H1 (cell line): Measurements from ENCODE around the gene CYLD. TPM values are rescaled to one million over a fixed set of nuclear protein-coding genes. Genes with fewer than 3 reads are reported as not detected.

Experiments
- CTCF ChIA-PET: fragments of 300-600 bp; sonication (Branson Sonifier 250); formaldehyde crosslinking; loops from one replicate; lab custom pipeline; 2021; ENCODE audit not compliant: partially characterized antibody; lab: Charles Lee
- POLR2A ChIA-PET: fragments of 300-600 bp; sonication (Branson Sonifier 250); formaldehyde crosslinking; loops from one replicate; lab custom pipeline; 2021; ENCODE audit warnings: inconsistent platforms; ENCODE audit not compliant: partially characterized antibody; lab: Charles Lee
- DNase-seq, 2 experiments: peaks; one replicate each; pipeline versions ENCODE4 v3.0.0 to v3.0.0-alpha.2; 2010 to 2022; ENCODE audit warnings: low spot score in 2 of 2, low read depth in 1 of 2, mixed read lengths in 1 of 2
- FAIRE-seq: peaks from 2 replicates; lab custom pipeline; 2011; peaks lifted over from hg19 to GRCh38; lab: Jason Lieb, UNC
- H2AFZ ChIP-seq: 2 replicates; pipeline ENCODE4 v1.8.1; 2012; ENCODE audit warnings: low read length, inconsistent platforms
- H2AK5ac ChIP-seq: 2 replicates; pipeline ENCODE4 v1.6.1; 2013; ENCODE audit warnings: low read depth, low read length
- H2BK120ac ChIP-seq: replicated peaks from 2 replicates; pipeline ENCODE3; 2013; ENCODE audit warnings: low read depth, low read length, inconsistent platforms
- H2BK12ac ChIP-seq: 2 replicates; pipeline ENCODE4 v1.6.1; 2013; ENCODE audit warnings: low read depth, low read length
- H2BK15ac ChIP-seq: 2 replicates; pipeline ENCODE4 v1.6.1; 2013; ENCODE audit warnings: low read length
- H2BK20ac ChIP-seq: 2 replicates; pipeline ENCODE4 v1.6.1; 2013; ENCODE audit warnings: low read length
- H2BK5ac ChIP-seq: 2 replicates; pipeline ENCODE4 v1.6.1; 2013; ENCODE audit warnings: low read depth, low read length
- H3K14ac ChIP-seq: 2 replicates; pipeline ENCODE4 v1.6.1; 2013; ENCODE audit warnings: inconsistent platforms; ENCODE audit not compliant: insufficient read length
- H3K18ac ChIP-seq: 2 replicates; pipeline ENCODE4 v1.6.1; 2013; ENCODE audit warnings: low read length; ENCODE audit errors: extremely low read depth
- H3K23ac ChIP-seq: 2 replicates; pipeline ENCODE4 v1.6.1; 2013; ENCODE audit warnings: inconsistent platforms; ENCODE audit not compliant: insufficient read length
- H3K23me2 ChIP-seq: 2 replicates; pipeline ENCODE4 v1.6.1; 2013; ENCODE audit warnings: low read depth, low read length
- H3K27ac ChIP-seq: 2 replicates; pipeline ENCODE4 v1.6.1; 2011; ENCODE audit warnings: low read depth, low read length, inconsistent platforms
- H3K27me3 ChIP-seq, 4 experiments: replicated peaks in 1 of 4; 1 replicate in 1 of 4; 2 replicates in 3 of 4; pipeline versions ENCODE4 v1.6.1 to v1.8.1; 2011 to 2013; ENCODE audit warnings: low read length in 3 of 4, mild to moderate bottlenecking in 3 of 4, inconsistent platforms in 2 of 4, mixed read lengths in 2 of 4, moderate library complexity in 1 of 4; ENCODE audit not compliant: control insufficient read depth in 3 of 4, insufficient read depth in 3 of 4; ENCODE audit errors: extremely low read depth in 1 of 4
- H3K36me3 ChIP-seq, 4 experiments: 2 replicates each; pipeline versions ENCODE4 v1.6.1 to v1.8.1; 2011 to 2013; ENCODE audit warnings: mild to moderate bottlenecking in 4 of 4, low read length in 3 of 4, moderate library complexity in 2 of 4, control low read depth in 1 of 4, inconsistent platforms in 1 of 4; ENCODE audit not compliant: insufficient read depth in 4 of 4, control insufficient read depth in 2 of 4
- H3K4ac ChIP-seq: replicated peaks from 2 replicates; pipeline ENCODE3; 2013; ENCODE audit warnings: low read length, low read depth, mixed read lengths, inconsistent platforms; ENCODE audit not compliant: insufficient read length
- H3K4me1 ChIP-seq, 4 experiments: replicated peaks in 1 of 4; 1 replicate in 1 of 4; 2 replicates in 3 of 4; pipeline versions ENCODE4 v1.6.1 to v1.8.1; 2011 to 2013; ENCODE audit warnings: low read length in 3 of 4, inconsistent platforms in 2 of 4, mixed read lengths in 1 of 4; ENCODE audit not compliant: insufficient read depth in 4 of 4, control insufficient read depth in 3 of 4
- H3K4me2 ChIP-seq, 2 experiments: 2 replicates each; pipeline versions ENCODE4 v1.6.1 to v1.8.1; 2011 to 2013; ENCODE audit warnings: low read depth in 2 of 2, low read length in 2 of 2, control low read depth in 1 of 2, inconsistent platforms in 1 of 2, mild to moderate bottlenecking in 1 of 2; ENCODE audit not compliant: insufficient read depth in 1 of 2
- H3K4me3 ChIP-seq, 4 experiments: fragments of 200-600, 300-600 bp in 1 of 4; sonication (generic), shearing (Covaris generic), sonication (Bioruptor Twin) in 1 of 4; 2 replicates each; pipeline versions ENCODE4 v1.5.1 to v1.8.1; 2011 to 2016; ENCODE audit warnings: low read length in 4 of 4, low read depth in 3 of 4, control low read depth in 2 of 4, inconsistent platforms in 2 of 4, mild to moderate bottlenecking in 2 of 4, mixed read lengths in 1 of 4, moderate library complexity in 1 of 4; ENCODE audit not compliant: insufficient read depth in 2 of 4; ENCODE audit errors: extremely low read depth in 1 of 4
- H3K56ac ChIP-seq: replicated peaks from 2 replicates; pipeline ENCODE3; 2013; ENCODE audit warnings: low read depth, mild to moderate bottlenecking, mixed read lengths, low read length, inconsistent platforms; ENCODE audit not compliant: insufficient read length
- H3K79me1 ChIP-seq: 2 replicates; pipeline ENCODE4 v1.6.1; 2013; ENCODE audit warnings: low read depth, low read length, control low read depth
- H3K79me2 ChIP-seq, 2 experiments: 2 replicates each; pipeline versions ENCODE4 v1.6.1 to v1.8.1; 2012 to 2013; ENCODE audit warnings: low read length in 2 of 2, mild to moderate bottlenecking in 2 of 2, inconsistent platforms in 1 of 2; ENCODE audit not compliant: insufficient read depth in 2 of 2, control insufficient read depth in 1 of 2
- H3K9ac ChIP-seq, 4 experiments: replicated peaks in 1 of 4; 1 replicate in 1 of 4; 2 replicates in 3 of 4; pipeline versions ENCODE4 v1.6.1 to v1.8.1; 2011 to 2013; ENCODE audit warnings: low read depth in 3 of 4, low read length in 3 of 4, control low read depth in 2 of 4, mild to moderate bottlenecking in 2 of 4, moderate library complexity in 2 of 4, inconsistent platforms in 1 of 4; ENCODE audit errors: extremely low read depth in 1 of 4
- H3K9me3 ChIP-seq, 2 experiments: 2 replicates each; pipeline versions ENCODE4 v1.6.1 to v1.8.1; 2012 to 2013; ENCODE audit warnings: mild to moderate bottlenecking in 2 of 2, moderate library complexity in 2 of 2, control low read depth in 1 of 2, inconsistent platforms in 1 of 2, low read depth in 1 of 2, low read length in 1 of 2, mixed read lengths in 1 of 2; ENCODE audit not compliant: insufficient read depth in 2 of 2
- H4K20me1 ChIP-seq, 2 experiments: replicated peaks in 1 of 2; 2 replicates each; pipeline versions ENCODE3 to v1.8.1; 2011 to 2013; ENCODE audit warnings: inconsistent platforms in 2 of 2, low read length in 2 of 2, mild to moderate bottlenecking in 1 of 2; ENCODE audit not compliant: insufficient read depth in 2 of 2, control insufficient read depth in 1 of 2
- H4K5ac ChIP-seq: 2 replicates; pipeline ENCODE4 v1.6.1; 2013; ENCODE audit warnings: low read length, low read depth, mixed read lengths, inconsistent platforms; ENCODE audit not compliant: insufficient read length
- H4K8ac ChIP-seq: 2 replicates; pipeline ENCODE4 v1.8.0; 2013; ENCODE audit warnings: mild to moderate bottlenecking, moderate library complexity, low read length, inconsistent platforms; ENCODE audit not compliant: insufficient read depth; ENCODE audit errors: extremely low read depth
- H4K91ac ChIP-seq: replicated peaks from 2 replicates; pipeline ENCODE3; 2013; ENCODE audit warnings: low read length, mixed read lengths, inconsistent platforms; ENCODE audit not compliant: insufficient read length
- CTBP2 ChIP-seq: IDR thresholded peaks from 2 replicates; pipeline ENCODE4 v1.7.0; 2011; ENCODE audit warnings: borderline replicate concordance, mild to moderate bottlenecking, moderate library complexity, mixed read lengths, low read length; ENCODE audit not compliant: insufficient read depth, insufficient read length
- FOSL1 ChIP-seq: IDR thresholded peaks from 2 replicates; pipeline ENCODE4 v1.6.1; 2011; ENCODE audit warnings: mild to moderate bottlenecking, low read depth, low read length, moderate library complexity; ENCODE audit not compliant: insufficient read depth
- GABPA ChIP-seq: IDR thresholded peaks from 2 replicates; pipeline ENCODE4 v1.6.1; 2011; ENCODE audit warnings: mild to moderate bottlenecking, low read length, moderate library complexity, borderline replicate concordance; ENCODE audit not compliant: insufficient read depth
- HDAC2 ChIP-seq, 2 experiments: fragments of 300-600 bp in 1 of 2; sonication (generic) in 1 of 2; IDR thresholded peaks; 2 replicates each; pipeline ENCODE4 v1.6.1; 2011 to 2012; ENCODE audit warnings: low read depth in 2 of 2, low read length in 2 of 2, mild to moderate bottlenecking in 2 of 2, moderate library complexity in 2 of 2, borderline replicate concordance in 1 of 2, inconsistent platforms in 1 of 2
- PHF8 ChIP-seq: fragments of 200-600 bp; sonication (generic); conservative IDR thresholded peaks from 2 replicates; pipeline ENCODE4 v1.7.1; 2012; ENCODE audit warnings: low read depth, mild to moderate bottlenecking, inconsistent platforms, low read length, moderate library complexity
- RXRA ChIP-seq: IDR thresholded peaks from 2 replicates; pipeline ENCODE4 v1.6.1; 2011; ENCODE audit warnings: low read depth, mild to moderate bottlenecking, low read length, moderate library complexity; ENCODE audit not compliant: insufficient read depth
- SIRT6 ChIP-seq: IDR thresholded peaks from one replicate; pipeline ENCODE4 v1.7.1; 2012; ENCODE audit warnings: low read length, inconsistent platforms
- SP4 ChIP-seq: IDR thresholded peaks from 2 replicates; pipeline ENCODE4 v1.6.1; 2012; ENCODE audit warnings: low read length, inconsistent platforms
- TBP ChIP-seq: IDR thresholded peaks from 2 replicates; pipeline ENCODE4 v1.6.1; 2011; ENCODE audit warnings: low read depth, low read length, improper control_type of control experiment
- YY1 ChIP-seq: IDR thresholded peaks from 2 replicates; pipeline ENCODE4 v1.6.1; 2011; ENCODE audit warnings: low read depth, mild to moderate bottlenecking, low read length
- WGBS, 2 experiments: shearing (Covaris generic) in 1 of 2; methylation state at CpG; one replicate each; pipeline versions ENCODE4 v1.1.6 to v1.1.7; 2013 to 2015; ENCODE audit warnings: low lambda C conversion rate in 2 of 2, mixed read lengths in 2 of 2, inconsistent platforms in 1 of 2, low coverage in 1 of 2, missing lambda C conversion rate in 1 of 2; ENCODE audit not compliant: insufficient replicate concordance in 2 of 2, insufficient coverage in 1 of 2, insufficient read length in 1 of 2; ENCODE audit errors: extremely low coverage in 1 of 2, missing lambda C conversion rate in 1 of 2; 5-methylcytosine and 5-hydroxymethylcytosine counted together
- polyA plus RNA-seq, 7 experiments: library from polyadenylated mRNA; depleted of rRNA in 3 of 7; stranded (reverse) in 5 of 7; unstranded in 2 of 7; fragments of >200 nt in 5 of 7; fragments of 200-250 nt in 2 of 7; gene quantifications; 1 replicate in 5 of 7; 2 replicates in 1 of 7; 4 replicates in 1 of 7; pipeline versions ENCODE4 v1.2.1 to v1.2.3, GENCODE V29; 2011 to 2013; ENCODE audit warnings: missing spikeins in 2 of 7, mixed read lengths in 2 of 7
- total RNA-seq: library from RNA; stranded (reverse); fragmentation: NEBNext Ultra II Directional; extraction: Animal tissue kit (Norgen Biotek cat#: 25700); gene quantifications from 2 replicates; pipeline ENCODE4 v1.2.1, GENCODE V29; 2021
- TF ChIP-seq, protein P1 (sequence below): IDR thresholded peaks from 2 replicates; pipeline ENCODE4 v1.6.1; 2012; ENCODE audit warnings: low read length, inconsistent platforms
- TF ChIP-seq, protein P2 (sequence below): IDR thresholded peaks from 2 replicates; pipeline ENCODE4 v1.6.1; 2012; ENCODE audit warnings: inconsistent platforms

Gene CYLD
- total and polyA plus RNA-seq, 2 of the 8 experiments (the other 6 are each of a cell fraction or from before 2014, with no cell fraction given): 3.7 to 18.8 TPM

DNA sequence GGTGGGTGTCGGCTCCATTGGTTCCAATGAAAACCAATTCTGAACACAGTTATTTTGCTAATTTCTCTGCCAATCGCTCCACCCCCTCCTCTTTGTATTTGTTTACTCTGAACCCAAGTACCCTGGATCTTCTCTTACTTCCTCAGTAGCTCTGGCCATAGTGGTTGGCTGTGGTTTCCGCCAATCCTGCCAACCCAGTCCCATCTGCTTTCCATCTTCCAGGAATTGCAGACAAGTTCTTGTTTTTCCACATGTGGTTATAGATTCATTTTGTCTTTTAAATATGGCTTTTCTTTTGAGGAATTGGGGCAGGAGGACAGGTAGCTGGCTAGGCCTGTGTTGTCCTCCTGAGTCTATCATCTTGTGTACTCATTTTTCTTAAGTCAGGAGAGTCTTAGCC, 92.0 kb downstream of the CYLD start:
- Histone ChIP-seq H3K27ac (no peak overlapping the region), H3K18ac (no peak overlapping the region), H3K56ac (no peak overlapping the region), H3K79me2 (no peaks in the 10 kb centered on the region), H3K23me2 (no peaks in the 10 kb centered on the region), H3K4me2 (no peak overlapping the region), H2BK5ac (no peak overlapping the region), H2BK120ac (no peak overlapping the region), H3K79me1 (no peaks in the 10 kb centered on the region), H2BK12ac (no peak overlapping the region), H3K14ac (no peak overlapping the region), H3K27me3 (no peaks in the 10 kb centered on the region), H3K36me3 (no peaks in the 10 kb centered on the region), H2AFZ (no peak overlapping the region), H3K23ac (no peak overlapping the region), H3K4me3 (no peak overlapping the region), H3K4me1 (no peaks in the 10 kb centered on the region), H2BK20ac (no peak overlapping the region), H4K91ac (no peak overlapping the region), H4K8ac (no peak overlapping the region), H2BK15ac (no peak overlapping the region), H4K20me1 (no peaks in the 10 kb centered on the region), H4K5ac (no peak overlapping the region), H3K9me3 (peaks cover 0 to 2% of the 10 kb centered on the region in 2 experiments; a peak in 2 of 4 replicates), H3K9ac (no peak overlapping the region), H3K4ac (no peak overlapping the region), H2AK5ac (no peak overlapping the region)
- POLR2A ChIA-PET: no interaction called here
- WGBS, 2 experiments: 98% methylated on average over 3 of the region's 3 CpGs; no CpG with 5 or more reads in 1 of the 2 experiments
- no peak for FAIRE-seq
- CTCF ChIA-PET: interaction anchor here (1.0 to 1.5 kb wide), 3 partner anchors 12 to 50 kb away, joined by 3 to 4 read pairs (median 3); no protein-coding TSS in a partner anchor
- DNase-seq: peak in 1 of 2 experiments; percentile 7
- TF ChIP-seq, protein P1, sequence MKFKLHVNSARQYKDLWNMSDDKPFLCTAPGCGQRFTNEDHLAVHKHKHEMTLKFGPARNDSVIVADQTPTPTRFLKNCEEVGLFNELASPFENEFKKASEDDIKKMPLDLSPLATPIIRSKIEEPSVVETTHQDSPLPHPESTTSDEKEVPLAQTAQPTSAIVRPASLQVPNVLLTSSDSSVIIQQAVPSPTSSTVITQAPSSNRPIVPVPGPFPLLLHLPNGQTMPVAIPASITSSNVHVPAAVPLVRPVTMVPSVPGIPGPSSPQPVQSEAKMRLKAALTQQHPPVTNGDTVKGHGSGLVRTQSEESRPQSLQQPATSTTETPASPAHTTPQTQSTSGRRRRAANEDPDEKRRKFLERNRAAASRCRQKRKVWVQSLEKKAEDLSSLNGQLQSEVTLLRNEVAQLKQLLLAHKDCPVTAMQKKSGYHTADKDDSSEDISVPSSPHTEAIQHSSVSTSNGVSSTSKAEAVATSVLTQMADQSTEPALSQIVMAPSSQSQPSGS: no peak
- TF ChIP-seq GABPA (no peak), CTBP2 (no peak), FOSL1 (no peak), PHF8 (no peak), TBP (no peak), SIRT6 (no peak), HDAC2 (IDR thresholded peaks at IDR 0.05; ENCODE audit: borderline replicate concordance in 1 of 2, low read depth in 2 of 2, low read length in 2 of 2) (no peak), RXRA (no peak), SP4 (no peak), YY1 (no peak)
- TF ChIP-seq, protein P2, sequence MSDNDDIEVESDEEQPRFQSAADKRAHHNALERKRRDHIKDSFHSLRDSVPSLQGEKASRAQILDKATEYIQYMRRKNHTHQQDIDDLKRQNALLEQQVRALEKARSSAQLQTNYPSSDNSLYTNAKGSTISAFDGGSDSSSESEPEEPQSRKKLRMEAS: no peak
